Neural progenitor cell (in vitro differentiated cells): ENCODE measurements around the gene TTC8. TPM values are rescaled to one million over a fixed set of nuclear protein-coding genes. Genes with fewer than 3 reads are reported as not detected.

ENCODE experiments used
- DNase-seq: peaks from one replicate; pipeline ENCODE4 v3.0.0-alpha.2; 2016; ENCODE audit warnings: low spot score
- H2AFZ ChIP-seq: fragments of 200-600 bp; sonication (generic); replicated peaks from 2 replicates; pipeline ENCODE4 v1.6.1; 2016; ENCODE audit warnings: antibody characterized with exemption
- H3F3A ChIP-seq: fragments of 200-600 bp; sonication (generic); 2 replicates; pipeline ENCODE4 v1.6.1; 2016; ENCODE audit warnings: antibody characterized with exemption, low read depth
- H3K27ac ChIP-seq: fragments of 200-600 bp; sonication (generic); 2 replicates; pipeline ENCODE4 v1.5.1; 2016; ENCODE audit warnings: mild to moderate bottlenecking
- H3K27me3 ChIP-seq: fragments of 200-600 bp; sonication (generic); 2 replicates; pipeline ENCODE4 v1.6.1; 2016; ENCODE audit warnings: mild to moderate bottlenecking, moderate library complexity
- H3K36me3 ChIP-seq: fragments of 200-600 bp; sonication (generic); 2 replicates; pipeline ENCODE4 v1.5.1; 2016
- H3K4me1 ChIP-seq: fragments of 200-600 bp; sonication (generic); 2 replicates; pipeline ENCODE4 v1.6.1; 2016; ENCODE audit warnings: mixed run types
- H3K4me2 ChIP-seq: fragments of 200-600 bp; sonication (generic); 2 replicates; pipeline ENCODE4 v1.6.1; 2016
- H3K4me3 ChIP-seq: fragments of 200-600 bp; sonication (generic); 2 replicates; pipeline ENCODE4 v1.5.1; 2016
- H3K79me2 ChIP-seq: fragments of 200-600 bp; sonication (generic); 2 replicates; pipeline ENCODE4 v1.6.1; 2016; ENCODE audit warnings: low read depth
- H3K9ac ChIP-seq: fragments of 200-600 bp; sonication (generic); 2 replicates; pipeline ENCODE4 v1.6.1; 2016
- H3K9me3 ChIP-seq: fragments of 200-600 bp; sonication (generic); 2 replicates; pipeline ENCODE4 v1.5.1; 2016; ENCODE audit warnings: low read depth
- H4K20me1 ChIP-seq: fragments of 200-600 bp; sonication (generic); 2 replicates; pipeline ENCODE4 v1.6.1; 2016; ENCODE audit warnings: low read depth
- H3K27ac Mint-ChIP-seq: 3 replicates; pipeline ENCODE4 v1.8.0; 2021; ENCODE audit warnings: mixed read lengths
- H3K27me3 Mint-ChIP-seq: 2 replicates; pipeline ENCODE4 v1.8.0; 2022; ENCODE audit warnings: low read depth, mild to moderate bottlenecking, inconsistent platforms, moderate library complexity, mixed read lengths; ENCODE audit not compliant: insufficient read depth
- H3K36me3 Mint-ChIP-seq: 3 replicates; pipeline ENCODE4 v1.8.0; 2021; ENCODE audit warnings: mixed read lengths
- H3K4me1 Mint-ChIP-seq: 3 replicates; pipeline ENCODE4 v1.8.0; 2021; ENCODE audit warnings: mixed read lengths
- H3K4me3 Mint-ChIP-seq: 3 replicates; pipeline ENCODE4 v1.8.0; 2021; ENCODE audit warnings: mild to moderate bottlenecking, moderate library complexity, mixed read lengths
- H3K9me3 Mint-ChIP-seq: 3 replicates; pipeline ENCODE4 v1.8.0; 2020; ENCODE audit warnings: mixed read lengths
- CTCF ChIP-seq: fragments of 200-600 bp; sonication (generic); IDR thresholded peaks from 2 replicates; pipeline ENCODE4 v1.5.1; 2017; ENCODE audit warnings: antibody characterized with exemption, mild to moderate bottlenecking
- EZH2 ChIP-seq: fragments of 200-600 bp; sonication (generic); IDR thresholded peaks from 2 replicates; pipeline ENCODE4 v1.6.1; 2017; ENCODE audit warnings: antibody characterized with exemption, mild to moderate bottlenecking, moderate library complexity
- EZH2phosphoT487 ChIP-seq: fragments of 200-600 bp; sonication (generic); IDR thresholded peaks from 2 replicates; pipeline ENCODE4 v1.6.1; 2017; ENCODE audit warnings: antibody characterized with exemption
- total RNA-seq: library from RNA; depleted of rRNA; stranded (reverse); fragments of >200 nt; gene quantifications from 2 replicates; pipeline ENCODE4 v1.2.3, GENCODE V29; 2015; ENCODE audit warnings: low replicate concordance

TTC8 gene
- total RNA-seq, 1 donor from 2014 or later: 35.0 TPM

GRCh38 chr14:88872976-88873375 is 48.5 kb downstream of the TTC8 start:
- H3K27ac Mint-ChIP-seq: no peak overlapping the region

GRCh38 chr14:88877192-88877591 is 52.7 kb downstream of the TTC8 start:
- TF ChIP-seq EZH2phosphoT487 (no peak), EZH2 (no peak), CTCF (no peak)
- Mint-ChIP-seq H3K4me1 (no peaks in the 10 kb centered on the region), H3K36me3 (peaks cover 31% of the 10 kb centered on the region), H3K27me3 (peaks cover 2% of the 10 kb centered on the region), H3K9me3 (peaks cover 3% of the 10 kb centered on the region), H3K4me3 (no peak overlapping the region), H3K27ac (no peak overlapping the region)
- no peaks in the 10 kb centered on the region for H3K9me3 ChIP-seq
- H3K4me1 ChIP-seq: no peaks in the 10 kb centered on the region
- H3K4me3 ChIP-seq: no peak overlapping the region
- no peaks in the 10 kb centered on the region for H3K27me3 ChIP-seq
- no peaks in the 10 kb centered on the region for H4K20me1 ChIP-seq
- no peak overlapping the region for H3K9ac ChIP-seq
- no peaks in the 10 kb centered on the region for H3F3A ChIP-seq
- no peak for DNase-seq
- H2AFZ ChIP-seq: no peak overlapping the region
- H3K27ac ChIP-seq: no peak overlapping the region
- H3K36me3 ChIP-seq: peaks cover 6% of the 10 kb centered on the region
- H3K4me2 ChIP-seq: no peak overlapping the region
- H3K79me2 ChIP-seq: no peaks in the 10 kb centered on the region

More at GRCh38 chr14:88872976-88873375, 48.5 kb downstream of the TTC8 start:
- DNase-seq: no peak
- no peaks in the 10 kb centered on the region for H3K4me1 ChIP-seq
- no peaks in the 10 kb centered on the region for H3K4me1 Mint-ChIP-seq
- H3K4me2 ChIP-seq: no peak overlapping the region
- H3K27me3 ChIP-seq: no peaks in the 10 kb centered on the region
- no peak overlapping the region for H3K27ac ChIP-seq
- H2AFZ ChIP-seq: no peak overlapping the region
- H3K27me3 Mint-ChIP-seq: no peaks in the 10 kb centered on the region
- H3K79me2 ChIP-seq: no peaks in the 10 kb centered on the region
- H3K4me3 ChIP-seq: no peak overlapping the region
- no peak overlapping the region for H3K9ac ChIP-seq
- H3K36me3 ChIP-seq: peaks cover 11% of the 10 kb centered on the region
- H3K9me3 Mint-ChIP-seq: no peaks in the 10 kb centered on the region
- TF ChIP-seq EZH2phosphoT487: no peak
- no peak for TF ChIP-seq CTCF
- TF ChIP-seq EZH2: no peak
- no peaks in the 10 kb centered on the region for H3K9me3 ChIP-seq
- no peak overlapping the region for H3K4me3 Mint-ChIP-seq
- H3F3A ChIP-seq: no peaks in the 10 kb centered on the region
- peaks cover 17% of the 10 kb centered on the region for H3K36me3 Mint-ChIP-seq
- no peaks in the 10 kb centered on the region for H4K20me1 ChIP-seq

- H3K9ac ChIP-seq: no peak overlapping the region
- H3K9me3 ChIP-seq: no peaks in the 10 kb centered on the region
- H3K4me3 Mint-ChIP-seq: no peak overlapping the region
- H3F3A ChIP-seq: no peaks in the 10 kb centered on the region
- peaks cover 2% of the 10 kb centered on the region for H3K27me3 Mint-ChIP-seq
- H3K36me3 ChIP-seq: peaks cover 1% of the 10 kb centered on the region
- H3K79me2 ChIP-seq: no peaks in the 10 kb centered on the region
- no peaks in the 10 kb centered on the region for H3K27me3 ChIP-seq
- no peak for DNase-seq
- no peaks in the 10 kb centered on the region for H3K4me1 Mint-ChIP-seq
- H3K9me3 Mint-ChIP-seq: peaks cover 11% of the 10 kb centered on the region
- no peak overlapping the region for H3K4me3 ChIP-seq
- peaks cover 34% of the 10 kb centered on the region for H3K36me3 Mint-ChIP-seq
- H3K27ac Mint-ChIP-seq: no peak overlapping the region
- H3K4me2 ChIP-seq: no peak overlapping the region
- H2AFZ ChIP-seq: no peak overlapping the region
- no peak overlapping the region for H3K27ac ChIP-seq
- H4K20me1 ChIP-seq: no peaks in the 10 kb centered on the region
- H3K4me1 ChIP-seq: no peaks in the 10 kb centered on the region
- TF ChIP-seq EZH2phosphoT487 (no peak), EZH2 (no peak), CTCF (no peak)
Observed at GRCh38 chr14:88879022-88879421, 54.6 kb downstream of the TTC8 start.
